ENCODE data around the gene FOXE3.

GRCh38 chr1:47367651-47368050, 48.4 kb upstream of the FOXE3 start:
- TF ChIP-seq ZNF232 (CRISPR knock-in tag; IDR thresholded peaks at IDR 0.05) (no peak), CTCF (IDR thresholded peaks at IDR 0.05) (no peak), IRF2 (CRISPR knock-in tag; IDR thresholded peaks at IDR 0.05; ENCODE audit: borderline replicate concordance, low read depth) (no peak), SP1 (CRISPR knock-in tag; conservative IDR thresholded peaks at IDR 0.05) (no peak), TEAD1 (CRISPR knock-in tag; IDR thresholded peaks at IDR 0.05) (no peak), AFF4 (CRISPR knock-in tag; IDR thresholded peaks at IDR 0.05; ENCODE audit: borderline replicate concordance) (no peak), ZNF138 (CRISPR knock-in tag; conservative IDR thresholded peaks at IDR 0.05) (no peak)
- TF ChIP-seq, protein P1, sequence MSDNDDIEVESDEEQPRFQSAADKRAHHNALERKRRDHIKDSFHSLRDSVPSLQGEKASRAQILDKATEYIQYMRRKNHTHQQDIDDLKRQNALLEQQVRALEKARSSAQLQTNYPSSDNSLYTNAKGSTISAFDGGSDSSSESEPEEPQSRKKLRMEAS (CRISPR knock-in tag; IDR thresholded peaks at IDR 0.05), result no peak
- TF ChIP-seq, protein P2, sequence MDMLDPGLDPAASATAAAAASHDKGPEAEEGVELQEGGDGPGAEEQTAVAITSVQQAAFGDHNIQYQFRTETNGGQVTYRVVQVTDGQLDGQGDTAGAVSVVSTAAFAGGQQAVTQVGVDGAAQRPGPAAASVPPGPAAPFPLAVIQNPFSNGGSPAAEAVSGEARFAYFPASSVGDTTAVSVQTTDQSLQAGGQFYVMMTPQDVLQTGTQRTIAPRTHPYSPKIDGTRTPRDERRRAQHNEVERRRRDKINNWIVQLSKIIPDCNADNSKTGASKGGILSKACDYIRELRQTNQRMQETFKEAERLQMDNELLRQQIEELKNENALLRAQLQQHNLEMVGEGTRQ (CRISPR knock-in tag; IDR thresholded peaks at IDR 0.05), result no peak
- TF ChIP-seq, protein P3, sequence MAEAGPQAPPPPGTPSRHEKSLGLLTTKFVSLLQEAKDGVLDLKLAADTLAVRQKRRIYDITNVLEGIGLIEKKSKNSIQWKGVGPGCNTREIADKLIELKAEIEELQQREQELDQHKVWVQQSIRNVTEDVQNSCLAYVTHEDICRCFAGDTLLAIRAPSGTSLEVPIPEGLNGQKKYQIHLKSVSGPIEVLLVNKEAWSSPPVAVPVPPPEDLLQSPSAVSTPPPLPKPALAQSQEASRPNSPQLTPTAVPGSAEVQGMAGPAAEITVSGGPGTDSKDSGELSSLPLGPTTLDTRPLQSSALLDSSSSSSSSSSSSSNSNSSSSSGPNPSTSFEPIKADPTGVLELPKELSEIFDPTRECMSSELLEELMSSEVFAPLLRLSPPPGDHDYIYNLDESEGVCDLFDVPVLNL (CRISPR knock-in tag; IDR thresholded peaks at IDR 0.05; ENCODE audit: borderline replicate concordance, low read depth), result no peak
- TF ChIP-seq, protein P4, sequence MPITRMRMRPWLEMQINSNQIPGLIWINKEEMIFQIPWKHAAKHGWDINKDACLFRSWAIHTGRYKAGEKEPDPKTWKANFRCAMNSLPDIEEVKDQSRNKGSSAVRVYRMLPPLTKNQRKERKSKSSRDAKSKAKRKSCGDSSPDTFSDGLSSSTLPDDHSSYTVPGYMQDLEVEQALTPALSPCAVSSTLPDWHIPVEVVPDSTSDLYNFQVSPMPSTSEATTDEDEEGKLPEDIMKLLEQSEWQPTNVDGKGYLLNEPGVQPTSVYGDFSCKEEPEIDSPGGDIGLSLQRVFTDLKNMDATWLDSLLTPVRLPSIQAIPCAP (CRISPR knock-in tag; IDR thresholded peaks at IDR 0.05), result no peak
- TF ChIP-seq, protein P5, sequence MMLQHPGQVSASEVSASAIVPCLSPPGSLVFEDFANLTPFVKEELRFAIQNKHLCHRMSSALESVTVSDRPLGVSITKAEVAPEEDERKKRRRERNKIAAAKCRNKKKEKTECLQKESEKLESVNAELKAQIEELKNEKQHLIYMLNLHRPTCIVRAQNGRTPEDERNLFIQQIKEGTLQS (CRISPR knock-in tag; conservative IDR thresholded peaks at IDR 0.05), result no peak
- TF ChIP-seq, protein P6, sequence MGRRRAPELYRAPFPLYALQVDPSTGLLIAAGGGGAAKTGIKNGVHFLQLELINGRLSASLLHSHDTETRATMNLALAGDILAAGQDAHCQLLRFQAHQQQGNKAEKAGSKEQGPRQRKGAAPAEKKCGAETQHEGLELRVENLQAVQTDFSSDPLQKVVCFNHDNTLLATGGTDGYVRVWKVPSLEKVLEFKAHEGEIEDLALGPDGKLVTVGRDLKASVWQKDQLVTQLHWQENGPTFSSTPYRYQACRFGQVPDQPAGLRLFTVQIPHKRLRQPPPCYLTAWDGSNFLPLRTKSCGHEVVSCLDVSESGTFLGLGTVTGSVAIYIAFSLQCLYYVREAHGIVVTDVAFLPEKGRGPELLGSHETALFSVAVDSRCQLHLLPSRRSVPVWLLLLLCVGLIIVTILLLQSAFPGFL (CRISPR knock-in tag; IDR thresholded peaks at IDR 0.05; ENCODE audit: borderline replicate concordance), result no peak
